NB4 (cell line): ENCODE data around the gene CCDC85C.

Experiments
- POLR2A ChIP-seq: IDR thresholded peaks from 2 replicates; pipeline ENCODE4 v1.6.1; 2011; ENCODE audit warnings: mild to moderate bottlenecking; ENCODE audit not compliant: insufficient read length; ENCODE audit errors: extremely low read depth
- TF ChIP-seq, protein P1 (sequence below): IDR thresholded peaks from one replicate; pipeline ENCODE4 v1.5.1; 2012; ENCODE audit warnings: low read depth, low read length

DNA sequence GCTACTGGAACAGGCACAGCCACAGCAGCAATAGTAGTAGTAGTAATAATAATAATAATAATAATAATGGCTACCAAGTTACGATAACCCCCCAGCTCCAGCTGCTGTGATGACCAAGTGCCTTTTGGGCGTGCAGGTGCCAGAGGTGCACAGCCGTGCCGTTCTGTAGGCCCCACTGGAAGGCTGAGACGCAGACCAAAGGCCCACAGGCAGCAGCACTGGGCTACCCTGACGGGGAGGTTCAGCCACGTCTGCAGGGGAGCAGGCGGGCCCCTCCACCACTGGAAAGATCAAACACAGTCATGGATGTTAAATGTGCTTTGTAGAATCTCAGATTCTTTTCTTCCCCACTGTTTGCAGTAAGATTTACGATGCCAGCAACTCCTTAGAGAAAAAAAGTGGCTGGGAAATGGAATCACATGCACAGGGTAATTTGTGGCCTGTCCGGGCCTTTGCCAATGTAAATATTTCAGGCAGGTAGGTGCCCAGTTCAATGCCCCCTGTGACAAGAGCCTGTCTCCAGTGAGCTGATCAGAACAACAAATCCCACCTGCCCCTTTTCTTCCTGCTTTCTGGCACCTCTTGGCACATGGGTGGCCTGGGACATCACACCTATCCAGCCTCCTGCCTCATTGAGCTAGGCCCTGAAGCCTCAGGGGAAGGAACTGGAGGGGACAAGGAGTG is 32.6 kb downstream of the CCDC85C start:
- no peak for TF ChIP-seq POLR2A
- TF ChIP-seq, protein P1, sequence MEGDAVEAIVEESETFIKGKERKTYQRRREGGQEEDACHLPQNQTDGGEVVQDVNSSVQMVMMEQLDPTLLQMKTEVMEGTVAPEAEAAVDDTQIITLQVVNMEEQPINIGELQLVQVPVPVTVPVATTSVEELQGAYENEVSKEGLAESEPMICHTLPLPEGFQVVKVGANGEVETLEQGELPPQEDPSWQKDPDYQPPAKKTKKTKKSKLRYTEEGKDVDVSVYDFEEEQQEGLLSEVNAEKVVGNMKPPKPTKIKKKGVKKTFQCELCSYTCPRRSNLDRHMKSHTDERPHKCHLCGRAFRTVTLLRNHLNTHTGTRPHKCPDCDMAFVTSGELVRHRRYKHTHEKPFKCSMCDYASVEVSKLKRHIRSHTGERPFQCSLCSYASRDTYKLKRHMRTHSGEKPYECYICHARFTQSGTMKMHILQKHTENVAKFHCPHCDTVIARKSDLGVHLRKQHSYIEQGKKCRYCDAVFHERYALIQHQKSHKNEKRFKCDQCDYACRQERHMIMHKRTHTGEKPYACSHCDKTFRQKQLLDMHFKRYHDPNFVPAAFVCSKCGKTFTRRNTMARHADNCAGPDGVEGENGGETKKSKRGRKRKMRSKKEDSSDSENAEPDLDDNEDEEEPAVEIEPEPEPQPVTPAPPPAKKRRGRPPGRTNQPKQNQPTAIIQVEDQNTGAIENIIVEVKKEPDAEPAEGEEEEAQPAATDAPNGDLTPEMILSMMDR = no peak
